Right lung (tissue), 5 donors: ENCODE results near the gene ITPR2. TPM values are rescaled to one million over a fixed set of nuclear protein-coding genes. Genes with fewer than 3 reads are reported as not detected.

Experiments
- DNase-seq, 2 donors: peaks; one replicate each; pipeline ENCODE4 v3.0.0-alpha.2; 2013
- polyA plus RNA-seq, 5 donors: library from polyadenylated mRNA; unstranded; fragments of 120-200 nt; gene quantifications; one replicate each; pipeline versions ENCODE4 v1.2.1 to v1.2.3, GENCODE V29; 2013; ENCODE audit warnings: inconsistent platforms in 1 of 5, low replicate concordance in 1 of 5; ENCODE audit not compliant: insufficient read length in 5 of 5, insufficient read depth in 1 of 5

ITPR2 gene
- polyA plus RNA-seq, 5 donors: 4.0 to 7.2 (median 6.9) TPM

DNA sequence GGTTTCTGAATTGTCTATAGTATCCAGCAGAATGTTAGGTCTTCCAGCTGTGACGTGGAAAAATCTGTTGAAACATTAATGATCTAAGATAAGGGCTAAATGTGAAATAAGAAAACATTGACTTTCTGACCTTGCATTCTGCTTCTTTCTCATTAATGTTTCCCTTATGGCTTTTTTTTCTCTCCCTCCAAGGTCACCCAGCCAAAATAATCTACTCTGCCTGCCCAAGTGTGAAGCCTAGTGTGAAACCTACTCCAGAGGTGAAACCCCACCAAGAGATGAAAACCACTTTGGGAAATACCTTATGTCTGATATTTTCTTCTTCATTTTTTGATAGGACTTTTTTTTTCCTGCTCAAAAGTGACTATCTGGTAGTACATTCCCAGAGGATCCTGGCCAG lies 529.6 kb downstream of the ITPR2 start:
- no peak for DNase-seq

DNA sequence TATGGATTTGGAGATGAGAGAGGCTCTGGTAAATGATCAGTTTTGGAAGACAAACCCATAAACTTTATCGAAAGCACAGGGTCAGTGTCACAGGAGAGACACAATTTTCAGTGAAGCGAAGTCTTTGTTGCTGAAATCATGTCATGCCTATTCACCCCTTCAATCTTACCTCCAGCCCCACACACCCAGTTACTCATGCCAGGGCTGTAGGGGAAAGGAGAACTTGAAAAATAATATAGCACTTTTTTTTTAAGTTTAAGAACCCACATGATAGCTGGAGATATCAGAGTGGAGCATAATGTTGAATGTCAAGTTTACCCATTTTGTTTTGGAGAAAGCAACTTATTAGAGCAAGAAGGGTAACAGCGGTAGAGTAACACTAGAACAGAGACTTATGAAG lies 530.2 kb downstream of the ITPR2 start:
- no peak for DNase-seq

DNA sequence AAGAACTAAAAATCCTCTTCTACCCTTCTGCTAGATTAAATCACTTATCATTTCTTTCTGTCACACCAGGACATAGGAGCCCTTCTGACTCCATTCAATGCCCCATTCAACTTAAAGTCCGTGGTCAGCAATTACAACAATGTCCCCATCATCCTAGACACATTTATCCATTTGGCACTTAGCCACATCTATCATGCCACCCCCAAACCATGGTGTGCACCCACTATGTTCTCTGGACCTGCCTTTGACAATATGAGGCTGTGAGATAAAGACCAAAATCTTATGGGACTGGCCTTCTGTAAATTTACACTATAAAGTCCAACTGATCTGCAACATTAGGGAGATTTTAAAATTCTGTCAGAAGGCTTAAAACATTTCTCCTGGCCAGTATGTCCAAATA lies 533.2 kb downstream of the ITPR2 start:
- DNase-seq: no peak

DNA sequence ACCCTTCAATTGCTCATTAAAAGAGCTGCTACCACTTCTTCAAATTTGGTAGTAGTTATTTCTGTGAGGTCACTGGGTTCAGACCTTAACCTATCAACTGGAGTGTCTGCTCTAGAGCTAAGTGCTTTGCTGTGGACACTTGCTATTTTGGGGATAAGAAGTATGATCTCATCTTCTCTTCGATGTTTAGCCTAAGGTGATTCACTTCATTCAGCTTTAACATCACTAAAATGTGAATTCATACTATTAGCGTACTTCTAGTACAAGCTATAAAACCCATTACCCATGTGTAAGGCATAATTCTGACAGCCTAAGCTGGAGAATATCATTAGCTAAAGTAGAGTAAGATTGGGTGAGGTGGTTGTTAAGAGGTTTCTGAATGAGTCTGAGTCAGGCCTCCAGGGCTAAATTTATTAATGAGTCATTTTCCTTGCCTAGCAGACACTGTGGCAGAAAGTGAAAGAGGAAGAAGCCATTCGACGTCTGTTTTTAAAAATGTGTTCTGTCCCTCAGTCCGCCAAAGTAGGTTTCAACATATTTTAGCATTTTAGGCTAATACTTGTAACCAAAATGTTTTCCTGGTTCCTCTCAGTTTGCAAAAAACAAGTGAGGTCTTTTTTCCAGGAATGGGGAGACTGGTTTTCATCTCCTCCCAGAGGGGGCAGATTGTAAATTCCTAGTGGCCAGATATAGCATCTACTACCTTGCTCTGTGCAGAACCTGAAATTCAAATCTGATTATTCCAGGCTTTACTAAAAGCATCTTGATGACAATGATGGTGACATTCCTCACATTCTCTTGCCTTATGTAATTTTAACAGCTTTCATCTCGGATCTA lies 534.0 kb downstream of the ITPR2 start:
- DNase-seq: no peak

DNA sequence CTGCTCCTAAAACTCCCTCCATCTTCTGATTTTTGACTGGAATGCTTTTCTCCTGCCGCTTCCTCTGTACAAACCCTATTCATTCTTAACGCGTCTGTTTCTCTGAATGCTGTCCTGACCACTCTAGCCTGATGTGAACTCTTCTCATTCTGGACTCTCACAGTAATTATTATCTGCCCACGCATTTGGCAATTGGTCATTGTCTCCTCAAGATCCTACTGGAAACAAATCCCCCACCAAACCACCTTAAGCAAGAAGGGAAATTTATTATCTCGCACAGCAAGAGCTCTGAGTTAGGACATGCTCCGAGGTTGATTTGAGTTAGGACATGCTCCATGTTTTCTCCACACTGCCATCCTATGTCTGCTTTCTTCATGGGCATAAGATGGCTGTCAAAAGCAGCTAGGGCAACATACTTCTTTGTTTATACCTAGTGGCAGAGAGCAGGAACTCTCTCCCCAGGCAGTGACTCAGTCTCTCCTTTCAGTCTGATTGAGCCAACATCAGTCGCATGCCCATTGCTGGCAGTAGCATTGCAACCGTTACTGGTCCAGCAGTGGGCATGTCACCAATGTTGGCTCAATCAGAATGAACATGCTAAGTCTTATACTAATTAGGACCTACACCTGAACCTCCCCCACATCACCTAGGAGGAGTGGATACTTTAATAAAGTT lies 535.5 kb downstream of the ITPR2 start:
- no peak for DNase-seq

DNA sequence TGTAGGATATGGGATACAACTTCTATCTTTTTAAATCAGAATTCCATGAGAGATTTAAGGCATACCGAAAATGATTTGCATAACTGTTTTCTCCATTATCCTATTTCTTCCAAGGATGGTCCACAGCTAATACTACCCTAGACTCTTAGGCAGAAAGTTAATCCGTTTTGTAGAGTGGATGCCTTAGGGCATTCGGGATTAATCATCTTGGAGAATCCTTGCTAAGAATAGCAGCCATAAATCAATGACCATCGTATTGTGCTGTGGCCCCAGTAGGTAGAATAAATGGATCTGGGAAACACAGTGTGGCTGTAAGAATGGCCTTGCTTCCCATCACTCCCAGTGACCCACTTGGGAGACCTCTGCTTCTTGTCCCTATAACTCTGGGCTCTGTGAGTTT lies 538.0 kb downstream of the ITPR2 start:
- no peak for DNase-seq

DNA sequence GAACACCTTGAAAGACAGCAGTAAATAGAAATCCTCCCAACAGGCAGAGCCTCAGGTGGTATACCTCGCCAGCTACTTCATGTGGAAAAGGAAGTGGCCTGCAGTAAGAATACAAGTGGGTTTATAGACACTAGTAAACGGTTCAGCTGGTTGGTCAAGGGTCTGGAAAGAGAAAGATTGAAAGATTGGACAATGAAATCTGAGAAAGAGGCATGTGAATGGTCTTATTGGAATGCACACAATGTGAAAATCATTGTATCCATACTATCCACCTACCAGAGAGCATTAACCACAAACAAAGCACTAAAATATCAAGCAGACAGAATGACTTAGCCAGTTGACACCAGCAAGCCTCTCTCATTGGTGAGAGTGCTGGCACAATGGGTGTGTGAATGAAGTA lies 539.4 kb downstream of the ITPR2 start:
- DNase-seq: no peak

DNA sequence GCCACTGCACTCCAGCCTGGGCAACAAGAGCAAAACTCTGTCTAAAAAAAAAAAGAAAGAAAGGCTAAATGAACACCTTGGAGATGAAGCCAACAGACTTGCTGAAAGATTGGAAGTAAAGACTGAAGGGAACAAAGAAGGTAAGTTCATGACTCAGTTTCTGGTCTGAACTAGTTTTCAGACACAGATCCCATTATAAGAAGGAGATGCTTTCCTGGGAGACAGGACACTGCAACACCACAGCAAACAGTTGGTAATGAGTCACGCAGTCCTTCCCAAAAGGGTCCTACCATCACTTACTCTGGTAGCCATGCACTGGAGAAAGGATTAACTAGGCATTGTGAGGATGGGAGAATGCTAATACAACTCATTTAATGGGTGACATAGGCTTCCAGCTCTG lies 540.4 kb downstream of the ITPR2 start:
- DNase-seq: no peak

DNA sequence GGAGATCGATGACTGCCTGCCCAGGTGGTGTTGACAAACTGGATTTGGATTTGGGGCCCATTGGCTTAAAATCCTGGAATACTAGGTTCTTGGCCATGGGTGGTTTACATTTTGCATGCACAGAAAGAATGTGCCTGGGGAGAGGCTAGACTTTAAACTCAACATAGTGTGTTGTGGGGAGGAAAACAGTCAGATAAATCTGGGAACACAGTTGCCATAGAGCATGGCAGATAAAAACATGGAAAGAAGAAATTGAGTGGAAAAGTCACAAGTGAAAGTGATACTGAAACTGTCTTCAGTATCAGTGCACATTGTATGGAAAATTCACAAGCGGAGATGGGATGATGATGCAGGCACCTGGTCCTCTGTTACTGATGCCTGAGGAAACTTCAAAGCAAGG lies 542.4 kb downstream of the ITPR2 start:
- DNase-seq: no peak

DNA sequence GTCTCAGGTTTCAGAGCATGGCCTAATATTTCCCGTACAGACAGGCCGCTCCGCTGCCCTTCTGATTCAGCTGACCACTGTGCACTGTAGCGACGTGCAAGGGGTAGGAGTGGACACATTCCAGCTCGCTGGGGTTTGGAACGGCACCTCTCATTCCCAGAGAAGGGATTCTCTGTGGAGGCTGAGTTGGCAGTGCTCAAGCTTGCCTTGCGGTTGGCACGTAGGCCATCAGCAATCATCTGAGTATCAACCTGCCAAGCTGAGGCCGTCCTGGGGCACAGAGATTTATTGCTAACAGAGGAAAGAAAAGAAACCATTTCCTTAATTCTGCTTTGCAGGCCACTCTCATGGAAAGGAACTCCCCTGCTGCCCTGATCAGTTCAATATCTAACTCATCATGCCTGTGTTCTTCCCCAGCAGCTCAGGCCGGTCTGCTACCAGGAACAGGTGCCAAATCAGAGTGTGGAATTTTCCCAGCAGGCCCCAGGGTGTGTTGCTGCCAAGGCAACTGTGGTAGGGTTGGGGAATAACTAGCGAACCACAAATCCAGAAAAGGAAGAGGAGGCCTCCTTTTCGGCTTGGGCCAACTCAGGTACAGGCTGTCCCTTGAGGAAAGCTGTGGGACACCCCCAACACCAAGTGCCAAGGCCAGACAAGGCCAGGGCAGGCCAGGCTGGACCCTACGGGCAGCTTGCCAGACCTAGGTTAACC lies 545.2 kb downstream of the ITPR2 start:
- no peak for DNase-seq

Other genes starting within 250 kb of the ITPR2 start
- 10 to 100 TPM; 30.1 to 38.7 (median 36.0) TPM for gene INTS13, start 104.8 kb upstream of the ITPR2 start, polyA plus RNA-seq
- gene FGFR1OP2, start 105.3 kb upstream of the ITPR2 start, polyA plus RNA-seq: 100 to 1,000 TPM in 2 of 5 donors, 10 to 100 TPM in 3; 58.8 to 105 (median 87.2) TPM
- gene TM7SF3, start 181.2 kb upstream of the ITPR2 start, polyA plus RNA-seq: 10 to 100 TPM; 44.3 to 77.9 (median 61.3) TPM
- gene MED21, start 189.4 kb upstream of the ITPR2 start, polyA plus RNA-seq: 10 to 100 TPM; 46.6 to 72.8 (median 61.2) TPM
- gene C12orf71, start 249.4 kb upstream of the ITPR2 start, polyA plus RNA-seq: under 1 TPM in 4 of 5 donors, not detected in 1; 0.28 to 0.49 (median 0.39) TPM